Naive thymus-derived CD4-positive, alpha-beta T cell (primary cell): ENCODE results near the gene RABL2B. TPM values are rescaled to one million over a fixed set of nuclear protein-coding genes. Genes with fewer than 3 reads are reported as not detected.

Source experiments
- ATAC-seq: fragments of 150-1000 bp; cut with Tn5 transposase; 2 replicates; pipeline ENCODE4 v1.10.0; 2021; ENCODE audit warnings: mild to moderate bottlenecking, moderate library complexity
- CTCF ChIA-PET: fragments of 350-600 bp; sonication (Branson Sonifier 250); formaldehyde crosslinking; loops from one replicate; lab custom pipeline; 2021; ENCODE audit warnings: antibody characterized with exemption; lab: Charles Lee
- POLR2A ChIA-PET: fragments of 350-600 bp; sonication (Branson Sonifier 250); formaldehyde crosslinking; loops from one replicate; lab custom pipeline; 2021; ENCODE audit warnings: antibody characterized with exemption, inconsistent platforms; lab: Charles Lee
- DNase-seq, 9 donors: peaks; one replicate each; pipeline versions ENCODE4 v3.0.0 to v3.0.0-alpha.2; 2020 to 2022; ENCODE audit warnings: mixed read lengths in 1 of 9
- H3K27ac ChIP-seq: one replicate; pipeline ENCODE4 v1.7.0; 2013; ENCODE audit warnings: mild to moderate bottlenecking, low read depth, low read length, moderate library complexity
- H3K27me3 ChIP-seq, 2 donors: one replicate each; pipeline ENCODE4 v1.7.0; 2013; ENCODE audit warnings: low read length in 2 of 2, mild to moderate bottlenecking in 2 of 2, moderate library complexity in 2 of 2; ENCODE audit not compliant: control insufficient read depth in 2 of 2, insufficient read depth in 2 of 2
- H3K36me3 ChIP-seq, 3 experiments: 1 replicate in 2 of 3; 2 replicates in 1 of 3; pipeline ENCODE4 v1.7.0; 2013; ENCODE audit warnings: low read length in 3 of 3, mild to moderate bottlenecking in 3 of 3, moderate library complexity in 1 of 3; ENCODE audit not compliant: insufficient read depth in 3 of 3, control insufficient read depth in 2 of 3
- H3K4me1 ChIP-seq, 2 donors: one replicate each; pipeline ENCODE4 v1.7.0; 2013; ENCODE audit warnings: low read length in 2 of 2, mild to moderate bottlenecking in 2 of 2, moderate library complexity in 1 of 2; ENCODE audit not compliant: control insufficient read depth in 2 of 2, insufficient read depth in 2 of 2
- H3K4me3 ChIP-seq: 2 replicates; pipeline ENCODE4 v1.7.0; 2013; ENCODE audit warnings: mild to moderate bottlenecking, low read length
- H3K9me3 ChIP-seq, 3 experiments: 1 replicate in 2 of 3; 2 replicates in 1 of 3; pipeline ENCODE4 v1.7.0; 2013; ENCODE audit warnings: low read length in 3 of 3; ENCODE audit not compliant: control insufficient read depth in 2 of 3
- H3K27ac Mint-ChIP-seq, 9 donors: one replicate each; pipeline ENCODE4 v1.8.0; 2020 to 2022; ENCODE audit warnings: mixed read lengths in 9 of 9, mild to moderate bottlenecking in 8 of 9, moderate library complexity in 5 of 9, inconsistent platforms in 2 of 9
- H3K27me3 Mint-ChIP-seq, 5 donors: one replicate each; pipeline ENCODE4 v1.8.0; 2021 to 2022; ENCODE audit warnings: mixed read lengths in 5 of 5, mild to moderate bottlenecking in 1 of 5
- H3K36me3 Mint-ChIP-seq, 5 donors: one replicate each; pipeline ENCODE4 v1.8.0; 2020 to 2022; ENCODE audit warnings: mixed read lengths in 5 of 5, mild to moderate bottlenecking in 3 of 5, inconsistent platforms in 1 of 5
- H3K4me1 Mint-ChIP-seq, 7 donors: one replicate each; pipeline ENCODE4 v1.8.0; 2020 to 2022; ENCODE audit warnings: mixed read lengths in 7 of 7, mild to moderate bottlenecking in 3 of 7, inconsistent platforms in 1 of 7
- H3K4me3 Mint-ChIP-seq, 10 donors: one replicate each; pipeline ENCODE4 v1.8.0; 2020 to 2022; ENCODE audit warnings: mild to moderate bottlenecking in 10 of 10, mixed read lengths in 10 of 10, moderate library complexity in 6 of 10, inconsistent platforms in 2 of 10
- H3K9me3 Mint-ChIP-seq, 11 donors: one replicate each; pipeline ENCODE4 v1.8.0; 2020 to 2022; ENCODE audit warnings: mixed read lengths in 11 of 11, mild to moderate bottlenecking in 4 of 11, inconsistent platforms in 1 of 11, moderate library complexity in 1 of 11
- intact Hi-C, 2 donors: fragments of 100-400 bp; cut with micrococcal nuclease; formaldehyde crosslinking; loops; one replicate each; pipeline ENCODE4 v1.15.1; 2023
- polyA plus RNA-seq, 2 donors: library from polyadenylated mRNA; unstranded; fragments of 300-500 nt; fragmentation: Illumina TruSeq; gene quantifications; one replicate each; pipeline ENCODE4 v1.2.3, GENCODE V29; 2021
- total RNA-seq, 6 experiments: library from RNA in 5 of 6; stranded (reverse) in 5 of 6; gene quantifications; 1 replicate in 5 of 6; 2 replicates in 1 of 6; pipeline ENCODE4 v1.2.3 and lab custom pipeline; 2021 to 2026

RABL2B gene
- total and polyA plus RNA-seq, 7 experiments from 2014 or later: 24.3 to 81.7 (median 46.8) TPM

DNA sequence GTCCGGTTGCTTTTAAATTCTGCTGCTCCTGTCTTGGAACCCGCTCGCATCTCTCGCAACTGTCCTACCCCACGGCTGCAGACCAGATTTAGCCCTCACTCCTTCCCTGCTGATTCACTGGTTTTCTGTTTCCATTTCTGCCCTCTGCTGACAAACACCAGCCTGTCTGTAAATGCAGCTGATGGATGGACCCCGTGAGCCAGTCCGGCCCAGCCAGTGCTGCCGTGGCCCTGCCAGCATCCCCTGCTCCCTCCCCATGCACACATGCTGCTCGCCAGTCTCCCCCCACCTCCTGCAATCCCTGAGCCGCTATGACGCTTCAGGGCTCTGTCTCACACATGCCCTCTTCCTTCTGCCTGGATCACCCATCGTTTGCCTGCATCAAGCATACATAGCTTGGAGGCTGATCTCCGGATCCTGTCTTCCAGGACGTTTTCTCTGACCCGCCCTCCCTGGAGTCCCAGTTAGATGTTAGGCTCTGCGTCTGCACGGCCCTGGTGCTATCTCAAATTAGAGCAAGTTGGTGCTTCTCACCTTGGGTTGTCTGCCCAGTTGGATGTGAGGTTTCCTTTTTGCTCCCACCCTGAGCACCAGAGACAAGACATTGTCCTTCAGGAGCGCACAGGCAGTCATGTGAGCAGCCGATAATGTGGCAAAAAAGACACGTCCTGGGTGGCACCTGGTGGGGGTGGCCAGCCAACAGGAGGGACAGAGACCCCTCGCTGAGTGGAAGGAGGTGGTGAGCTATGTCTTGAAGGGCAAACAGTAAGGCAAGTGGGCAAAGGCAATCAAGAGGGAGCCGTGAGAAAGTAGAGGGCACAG is 49.7 kb downstream of the RABL2B start:
- no peak overlapping the region for H3K27ac ChIP-seq
- no peaks in the 10 kb centered on the region for H3K9me3 ChIP-seq
- Mint-ChIP-seq H3K9me3 (peaks cover 0 to 2% (median 0%) of the 10 kb centered on the region in 11 donors), H3K4me3 (no peak overlapping the region), H3K4me1 (peaks cover 0 to 9% (median 2%) of the 10 kb centered on the region in 7 donors), H3K36me3 (no peaks in the 10 kb centered on the region), H3K27me3 (peaks cover 0 to 3% (median 0%) of the 10 kb centered on the region in 5 donors), H3K27ac (peak overlapping the region in 2 of 9 donors; percentile 11 to 25)
- intact Hi-C loops: no loop called here
- no peaks in the 10 kb centered on the region for H3K36me3 ChIP-seq
- DNase-seq: no peak
- no peak for ATAC-seq
- no peak overlapping the region for H3K4me3 ChIP-seq
- ChIA-PET CTCF (no interaction called here), POLR2A (no interaction called here)
- no peaks in the 10 kb centered on the region for H3K27me3 ChIP-seq
- H3K4me1 ChIP-seq: no peaks in the 10 kb centered on the region

DNA sequence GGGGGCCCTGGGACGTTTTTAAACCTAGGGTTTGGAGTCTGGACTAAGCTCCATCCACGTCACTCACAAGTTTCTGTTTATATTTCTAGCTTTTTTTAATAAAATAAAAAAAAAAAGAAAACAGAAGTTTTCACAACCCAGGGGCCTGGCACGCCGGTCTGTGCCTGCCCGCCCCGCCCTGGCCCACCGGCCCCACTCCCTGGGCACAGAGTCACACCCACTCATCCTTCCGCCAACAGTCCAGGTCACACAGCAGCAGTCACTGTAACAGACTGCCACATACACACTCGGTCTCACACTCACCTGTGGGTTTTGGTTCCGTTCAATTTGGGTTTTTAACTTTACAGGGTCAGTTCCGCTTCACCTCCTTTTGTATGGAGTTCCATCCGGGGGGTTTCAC is 50.8 kb downstream of the RABL2B start:
- H3K27me3 Mint-ChIP-seq: peaks cover 0 to 3% (median 0%) of the 10 kb centered on the region in 5 donors
- Histone ChIP-seq H3K27ac (no peak overlapping the region), H3K9me3 (no peaks in the 10 kb centered on the region), H3K27me3 (no peaks in the 10 kb centered on the region), H3K4me3 (no peak overlapping the region), H3K36me3 (no peaks in the 10 kb centered on the region), H3K4me1 (no peaks in the 10 kb centered on the region)
- H3K27ac Mint-ChIP-seq: peak overlapping the region in 2 of 9 donors; percentile 48 to 56
- POLR2A ChIA-PET: interaction anchor here (1.0 kb wide), 1 partner anchor 24 kb away, joined by 4 read pairs; no protein-coding TSS in a partner anchor
- ATAC-seq (no peak), DNase-seq (peak in 1 of 9 donors; percentile 1)
- no peaks in the 10 kb centered on the region for H3K36me3 Mint-ChIP-seq
- H3K4me1 Mint-ChIP-seq: peaks cover 0 to 9% (median 2%) of the 10 kb centered on the region in 7 donors
- peak overlapping the region in 1 of 10 donors; percentile 37 for H3K4me3 Mint-ChIP-seq
- peaks cover 0 to 2% (median 0%) of the 10 kb centered on the region in 11 donors for H3K9me3 Mint-ChIP-seq
- CTCF ChIA-PET: interaction anchor here (1.8 kb wide), 1 partner anchor 24 kb away, joined by 8 read pairs; no protein-coding TSS in a partner anchor
- intact Hi-C loops: loop anchor here in 1 of 2 donors (1.0 kb wide), 1 partner anchor 25 kb away; no protein-coding TSS in a partner anchor

DNA sequence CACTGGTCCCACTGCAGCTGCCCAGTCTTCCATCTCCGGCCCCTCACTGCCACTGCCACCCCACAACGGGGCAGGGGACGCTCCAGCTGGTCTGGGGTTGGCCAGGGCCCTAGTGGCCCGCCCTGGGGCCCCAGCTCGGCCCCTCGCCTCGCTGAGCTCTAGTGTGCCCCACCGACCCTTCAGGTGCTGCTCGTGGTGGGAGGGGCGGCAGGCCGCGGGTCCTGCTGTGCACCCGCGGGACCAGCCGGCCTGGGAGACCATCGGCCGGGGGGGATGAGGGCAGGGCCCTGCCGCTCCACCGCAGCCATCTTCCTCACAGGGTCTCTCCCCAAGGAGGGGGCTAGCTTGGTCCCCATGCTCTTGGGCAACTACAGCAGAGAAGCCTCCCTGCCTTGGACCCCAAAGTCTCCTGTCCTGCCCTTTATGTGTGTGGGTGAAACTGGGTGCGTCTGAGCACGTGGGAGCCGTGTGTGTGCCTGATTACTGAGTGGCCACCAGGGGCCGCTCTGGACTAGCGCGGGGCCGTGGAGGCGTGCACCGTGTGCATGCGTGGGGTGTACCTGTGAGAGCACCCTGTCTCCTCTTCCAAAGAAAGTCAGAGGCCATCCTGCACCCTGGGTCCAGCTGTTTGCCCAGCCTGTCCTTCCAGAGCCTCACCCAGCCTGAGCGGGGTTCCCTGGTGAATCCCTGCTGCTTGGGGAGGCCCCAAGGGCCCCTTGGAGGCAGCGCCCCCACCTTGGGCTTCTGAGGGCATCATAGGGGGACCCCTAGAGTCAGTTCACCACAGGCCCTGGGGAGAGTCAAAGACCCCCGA is 51.4 kb downstream of the RABL2B start:
- Mint-ChIP-seq H3K4me1 (peaks cover 0 to 9% (median 2%) of the 10 kb centered on the region in 7 donors), H3K9me3 (peaks cover 0 to 2% (median 0%) of the 10 kb centered on the region in 11 donors), H3K4me3 (no peak overlapping the region), H3K27ac (peak overlapping the region in 2 of 9 donors; percentile 8 to 19), H3K36me3 (no peaks in the 10 kb centered on the region), H3K27me3 (peaks cover 0 to 3% (median 0%) of the 10 kb centered on the region in 5 donors)
- H3K27ac ChIP-seq: no peak overlapping the region
- no peaks in the 10 kb centered on the region for H3K9me3 ChIP-seq
- no peaks in the 10 kb centered on the region for H3K36me3 ChIP-seq
- H3K27me3 ChIP-seq: no peaks in the 10 kb centered on the region
- intact Hi-C loops: loop anchor here in 1 of 2 donors (1.0 kb wide), 1 partner anchor 25 kb away; no protein-coding TSS in a partner anchor
- DNase-seq (peak; percentile 33 to 71 (median 60)), ATAC-seq (peak; percentile 92)
- no peaks in the 10 kb centered on the region for H3K4me1 ChIP-seq
- no peak overlapping the region for H3K4me3 ChIP-seq
- CTCF ChIA-PET: interaction anchor here (1.8 kb wide), 1 partner anchor 25 kb away, joined by 8 read pairs; no protein-coding TSS in a partner anchor
- POLR2A ChIA-PET: interaction anchor here (1.0 to 1.1 kb wide), 2 partner anchors 25 to 26 kb away, joined by 3 to 4 read pairs; no protein-coding TSS in a partner anchor

DNA sequence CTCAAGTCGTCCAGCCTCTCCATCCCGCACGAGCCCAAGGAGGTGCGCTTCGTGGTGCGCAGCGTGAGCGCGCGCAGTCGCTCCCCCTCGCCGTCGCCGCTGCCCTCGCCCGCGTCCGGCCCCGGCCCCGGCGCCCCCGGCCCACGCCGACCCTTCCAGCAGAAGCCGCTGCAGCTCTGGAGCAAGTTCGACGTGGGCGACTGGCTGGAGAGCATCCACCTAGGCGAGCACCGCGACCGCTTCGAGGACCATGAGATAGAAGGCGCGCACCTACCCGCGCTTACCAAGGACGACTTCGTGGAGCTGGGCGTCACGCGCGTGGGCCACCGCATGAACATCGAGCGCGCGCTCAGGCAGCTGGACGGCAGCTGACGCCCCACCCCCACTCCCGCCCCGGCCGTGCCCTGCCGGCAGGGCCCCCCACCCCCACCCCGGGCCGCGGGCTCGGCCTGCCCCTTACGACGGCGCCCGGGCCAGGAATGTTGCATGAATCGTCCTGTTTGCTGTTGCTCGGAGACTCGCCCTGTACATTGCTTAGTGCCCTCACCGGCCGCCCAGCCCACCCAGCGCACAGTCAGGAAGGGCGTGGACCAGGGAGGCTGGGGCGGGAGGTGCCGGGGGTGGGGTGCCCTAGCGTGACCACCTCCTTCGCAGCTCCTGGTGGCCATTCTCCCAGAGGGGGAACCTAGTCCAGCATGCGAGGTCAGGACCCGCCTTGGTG is 52.3 kb downstream of the RABL2B start:
- H3K36me3 ChIP-seq: no peaks in the 10 kb centered on the region
- no peaks in the 10 kb centered on the region for H3K36me3 Mint-ChIP-seq
- no peak for ATAC-seq
- H3K4me1 ChIP-seq: no peaks in the 10 kb centered on the region
- peaks cover 0 to 3% (median 0%) of the 10 kb centered on the region in 5 donors for H3K27me3 Mint-ChIP-seq
- H3K4me3 Mint-ChIP-seq: no peak overlapping the region
- no peak overlapping the region for H3K27ac Mint-ChIP-seq
- peaks cover 0 to 2% (median 0%) of the 10 kb centered on the region in 11 donors for H3K9me3 Mint-ChIP-seq
- H3K4me1 Mint-ChIP-seq: peaks cover 0 to 9% (median 2%) of the 10 kb centered on the region in 7 donors
- no peaks in the 10 kb centered on the region for H3K9me3 ChIP-seq
- CTCF ChIA-PET: interaction anchor here (1.8 kb wide), 1 partner anchor 26 kb away, joined by 8 read pairs; no protein-coding TSS in a partner anchor
- no peak overlapping the region for H3K27ac ChIP-seq
- DNase-seq: no peak
- H3K4me3 ChIP-seq: no peak overlapping the region
- H3K27me3 ChIP-seq: no peaks in the 10 kb centered on the region
- POLR2A ChIA-PET: interaction anchor here (1.1 kb wide), 1 partner anchor 27 kb away, joined by 3 read pairs; no protein-coding TSS in a partner anchor
- intact Hi-C loops: no loop called here

DNA sequence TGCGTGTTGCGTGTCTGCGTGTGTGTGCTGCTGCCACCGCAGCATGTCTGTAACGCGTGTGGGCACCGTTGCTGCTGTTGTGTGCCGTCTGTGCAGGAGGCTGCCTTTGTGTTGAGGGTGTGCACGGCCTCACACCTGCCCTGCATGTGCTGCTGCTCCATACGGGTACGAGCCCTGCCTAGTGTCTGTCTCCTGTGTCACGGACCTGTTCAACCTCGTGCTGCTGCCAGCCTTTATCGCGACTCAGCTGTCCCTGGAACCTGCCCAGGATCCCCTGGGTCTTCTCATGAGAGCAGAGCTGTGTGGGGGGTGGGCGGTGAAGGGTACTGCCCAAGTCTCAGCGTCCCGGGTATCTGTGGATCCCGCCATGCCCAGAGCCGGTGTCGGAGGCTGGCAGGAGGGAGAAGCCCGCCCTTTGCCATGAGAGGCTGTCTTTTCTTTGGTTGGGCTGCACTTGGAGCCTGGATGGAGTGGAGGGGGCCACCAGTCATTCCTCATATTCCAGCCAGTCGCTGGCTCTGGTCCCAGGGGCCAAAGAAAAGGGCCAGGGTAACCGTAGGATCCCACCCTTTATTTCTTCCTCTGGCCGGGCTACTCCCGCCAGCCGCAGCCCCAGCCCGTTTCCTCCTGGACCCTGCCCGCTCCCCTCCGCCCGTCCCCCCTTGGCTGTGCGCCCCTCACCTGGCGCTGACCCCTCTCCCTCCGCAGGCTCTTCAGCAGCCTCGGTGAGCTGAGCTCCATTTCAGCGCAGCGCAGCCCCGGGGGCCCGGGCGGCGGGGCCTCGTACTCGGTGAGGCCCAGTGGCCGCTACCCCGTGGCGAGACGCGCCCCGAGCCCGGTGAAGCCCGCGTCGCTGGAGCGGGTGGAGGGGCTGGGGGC is 53.2 kb downstream of the RABL2B start:
- H3K27me3 ChIP-seq: no peaks in the 10 kb centered on the region
- Mint-ChIP-seq H3K27ac (no peak overlapping the region), H3K36me3 (no peaks in the 10 kb centered on the region), H3K4me1 (peaks cover 0 to 9% (median 2%) of the 10 kb centered on the region in 7 donors), H3K9me3 (peaks cover 0 to 2% (median 0%) of the 10 kb centered on the region in 11 donors), H3K27me3 (peaks cover 0 to 1% (median 0%) of the 10 kb centered on the region in 5 donors), H3K4me3 (no peak overlapping the region)
- H3K4me3 ChIP-seq: no peak overlapping the region
- no peak overlapping the region for H3K27ac ChIP-seq
- intact Hi-C loops: no loop called here
- DNase-seq (no peak), ATAC-seq (no peak)
- CTCF ChIA-PET: no interaction called here
- no peaks in the 10 kb centered on the region for H3K36me3 ChIP-seq
- POLR2A ChIA-PET: no interaction called here
- no peaks in the 10 kb centered on the region for H3K9me3 ChIP-seq
- no peaks in the 10 kb centered on the region for H3K4me1 ChIP-seq
